ENCODE measurements around the gene STEAP1B.

STEAP1B gene

DNA sequence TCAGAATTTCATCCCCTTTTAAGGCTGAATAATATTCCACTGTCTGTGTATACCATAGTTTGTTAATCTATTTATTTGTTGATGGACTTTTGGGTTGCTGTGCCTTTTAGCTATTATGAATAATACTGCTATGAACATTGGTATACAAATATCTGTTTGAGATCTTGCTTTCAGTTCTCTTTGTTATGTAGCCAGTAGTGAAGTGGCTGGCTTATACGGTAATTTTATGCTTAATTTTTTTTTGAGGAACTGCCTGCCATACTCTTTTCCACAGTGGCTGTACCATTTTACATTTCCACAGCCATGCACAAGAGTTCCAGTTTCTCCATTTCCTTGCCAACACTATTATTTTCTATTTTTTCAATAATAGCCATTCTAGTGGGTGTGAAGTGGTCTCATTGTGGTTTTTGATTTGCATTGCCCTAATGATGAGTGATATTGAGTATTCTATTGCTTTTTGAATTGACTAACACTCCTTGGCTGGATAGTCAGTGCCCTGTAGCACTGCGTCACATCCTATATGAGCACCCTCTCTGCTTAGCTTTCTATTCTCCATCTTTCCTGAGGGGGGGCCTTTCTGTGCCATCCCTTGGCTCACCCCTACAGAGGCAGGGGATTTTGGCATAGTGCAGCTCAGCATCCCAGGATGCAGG is 113.7 kb downstream of the STEAP1B start:
- TF ChIP-seq CTCF (IDR thresholded peaks at IDR 0.05; ENCODE audit: insufficient read depth, low read depth, low read length, missing control alignments) = no peak
- H3K4me3 ChIP-seq (ENCODE audit: low read depth, low read length) = no peak overlapping the region
- DNase-seq (ENCODE audit: low read depth) = peak; percentile 57

- no peak overlapping the region for H3K4me3 ChIP-seq (ENCODE audit: low read depth, low read length)
- DNase-seq (ENCODE audit: low read depth) = peak; percentile 68
- TF ChIP-seq CTCF (IDR thresholded peaks at IDR 0.05; ENCODE audit: insufficient read depth, low read depth, low read length, missing control alignments) = no peak
Observed at GRCh38 chr7:22385326-22385725, 114.7 kb downstream of the STEAP1B start.

DNA sequence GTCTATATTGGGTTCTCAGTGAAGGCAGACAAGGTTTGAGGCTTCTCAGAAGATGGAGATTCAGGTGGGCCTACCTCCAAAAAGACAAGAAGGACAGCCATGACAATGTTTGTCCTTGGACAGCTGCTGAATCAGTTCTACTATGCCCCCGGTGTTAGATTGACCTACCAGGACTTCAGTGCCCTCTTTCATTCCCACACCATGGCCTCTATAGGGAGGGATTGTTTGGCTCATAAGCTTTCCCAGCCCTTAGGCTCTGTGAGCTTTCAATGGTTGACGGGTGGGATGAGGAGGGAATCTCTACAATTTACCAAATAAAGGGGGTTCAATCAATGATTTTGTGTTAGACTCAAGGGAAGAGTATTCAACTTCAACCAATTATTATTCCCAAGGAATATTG is 119.7 kb downstream of the STEAP1B start:
- no peak for TF ChIP-seq CTCF (IDR thresholded peaks at IDR 0.05; ENCODE audit: insufficient read depth, low read depth, low read length, missing control alignments)
- H3K4me3 ChIP-seq (ENCODE audit: low read depth, low read length) = no peak overlapping the region
- DNase-seq (ENCODE audit: low read depth) = no peak

GRCh38 chr7:22378199-22378980 is 121.6 kb downstream of the STEAP1B start:
- no peak for TF ChIP-seq CTCF (IDR thresholded peaks at IDR 0.05; ENCODE audit: insufficient read depth, low read depth, low read length, missing control alignments)
- no peak for DNase-seq (ENCODE audit: low read depth)
- no peak overlapping the region for H3K4me3 ChIP-seq (ENCODE audit: low read depth, low read length)

DNA sequence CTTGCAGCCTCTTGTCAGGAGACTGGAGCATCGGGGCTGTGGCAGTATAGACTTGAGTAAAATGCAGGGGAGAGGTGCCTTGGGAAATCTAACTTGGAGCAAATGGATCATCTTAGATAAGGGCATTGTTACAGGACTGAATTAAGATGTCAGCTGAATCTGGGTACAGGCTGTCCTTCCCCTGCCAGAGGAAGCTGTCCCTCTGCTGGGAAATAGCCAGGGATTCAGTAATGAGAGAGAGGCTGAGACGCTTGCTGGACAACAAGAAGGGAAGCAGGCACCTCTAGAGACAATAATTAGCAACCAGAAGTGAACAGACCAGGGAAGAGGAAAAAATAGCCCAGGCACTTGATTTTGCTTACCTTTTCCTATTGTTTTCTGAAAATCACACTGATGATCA is 122.3 kb downstream of the STEAP1B start:
- TF ChIP-seq CTCF (IDR thresholded peaks at IDR 0.05; ENCODE audit: insufficient read depth, low read depth, low read length, missing control alignments) = no peak
- no peak overlapping the region for H3K4me3 ChIP-seq (ENCODE audit: low read depth, low read length)
- DNase-seq (ENCODE audit: low read depth) = no peak

DNA sequence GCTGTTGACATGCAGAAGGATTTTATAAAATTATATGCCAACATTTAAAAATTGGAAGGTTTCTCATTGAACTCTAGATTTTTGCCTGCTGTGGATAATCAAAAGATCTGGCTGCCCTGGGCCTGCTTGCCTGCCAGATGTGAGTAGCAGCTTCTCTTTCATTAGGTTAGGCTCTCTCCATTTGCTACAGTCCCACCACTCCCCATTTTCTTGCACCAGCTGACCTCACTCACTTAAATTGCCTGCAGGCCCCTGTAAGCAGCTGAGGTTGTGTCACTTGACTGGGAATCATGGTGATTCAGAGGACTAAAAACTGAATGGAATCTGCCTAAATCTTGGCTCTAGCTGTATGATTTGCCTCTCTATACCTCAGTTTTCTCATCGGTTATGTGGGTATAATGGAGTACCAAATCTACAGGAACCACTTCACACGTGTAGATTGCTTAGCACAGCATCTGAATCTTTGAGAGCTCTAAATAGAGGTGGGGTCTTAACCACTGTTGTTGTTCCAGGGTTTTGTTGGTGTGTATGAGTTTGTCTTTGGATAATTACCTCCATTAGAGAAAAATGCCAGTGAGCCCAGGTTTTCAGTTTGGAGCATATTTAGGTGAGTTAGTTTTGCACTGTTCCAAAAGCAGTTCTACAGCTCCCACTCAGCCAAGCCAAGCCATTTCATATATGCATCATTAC is 124.5 kb downstream of the STEAP1B start:
- no peak for TF ChIP-seq CTCF (IDR thresholded peaks at IDR 0.05; ENCODE audit: insufficient read depth, low read depth, low read length, missing control alignments)
- no peak overlapping the region for H3K4me3 ChIP-seq (ENCODE audit: low read depth, low read length)
- DNase-seq (ENCODE audit: low read depth) = no peak
